DOHH2 (cell line): ENCODE data around the gene GCAT.

Experiments
- EZH2phosphoT487 ChIP-seq: fragments of 200-600 bp; sonication (generic); IDR thresholded peaks from 2 replicates; pipeline ENCODE4 v1.6.1; 2017; ENCODE audit warnings: borderline replicate concordance, mild to moderate bottlenecking, antibody characterized with exemption, low read length, moderate library complexity, mixed read lengths
- TF ChIP-seq, protein P1 (sequence below): fragments of 200-600 bp; sonication (generic); IDR thresholded peaks from one replicate; pipeline ENCODE4 v1.5.1; 2014; ENCODE audit warnings: antibody characterized with exemption, mild to moderate bottlenecking, low read depth, low read length; ENCODE audit not compliant: poor library complexity, severe bottlenecking

- TF ChIP-seq, protein P1, sequence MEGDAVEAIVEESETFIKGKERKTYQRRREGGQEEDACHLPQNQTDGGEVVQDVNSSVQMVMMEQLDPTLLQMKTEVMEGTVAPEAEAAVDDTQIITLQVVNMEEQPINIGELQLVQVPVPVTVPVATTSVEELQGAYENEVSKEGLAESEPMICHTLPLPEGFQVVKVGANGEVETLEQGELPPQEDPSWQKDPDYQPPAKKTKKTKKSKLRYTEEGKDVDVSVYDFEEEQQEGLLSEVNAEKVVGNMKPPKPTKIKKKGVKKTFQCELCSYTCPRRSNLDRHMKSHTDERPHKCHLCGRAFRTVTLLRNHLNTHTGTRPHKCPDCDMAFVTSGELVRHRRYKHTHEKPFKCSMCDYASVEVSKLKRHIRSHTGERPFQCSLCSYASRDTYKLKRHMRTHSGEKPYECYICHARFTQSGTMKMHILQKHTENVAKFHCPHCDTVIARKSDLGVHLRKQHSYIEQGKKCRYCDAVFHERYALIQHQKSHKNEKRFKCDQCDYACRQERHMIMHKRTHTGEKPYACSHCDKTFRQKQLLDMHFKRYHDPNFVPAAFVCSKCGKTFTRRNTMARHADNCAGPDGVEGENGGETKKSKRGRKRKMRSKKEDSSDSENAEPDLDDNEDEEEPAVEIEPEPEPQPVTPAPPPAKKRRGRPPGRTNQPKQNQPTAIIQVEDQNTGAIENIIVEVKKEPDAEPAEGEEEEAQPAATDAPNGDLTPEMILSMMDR = no peak
- TF ChIP-seq EZH2phosphoT487 = no peak
Measured at GRCh38 chr22:37781434-37782059, 26.2 kb upstream of the GCAT start.
